Activated CD8-positive, alpha-beta memory T cell treated with anti-CD3 and anti-CD28 coated beads, Interleukin-2, amount 50 U/mL, for 1 hour (primary cell): ENCODE data around the gene DNAJC1.

ENCODE experiments used
- DNase-seq: peaks from one replicate; pipeline ENCODE4 v3.0.0-alpha.2; 2020; ENCODE audit errors: extremely low read depth

DNAJC1 gene

GRCh38 chr10:21961847-21962246, 41.7 kb downstream of the DNAJC1 start:
- DNase-seq, result no peak

- no peak for DNase-seq
These were observed 43.5 kb downstream of the DNAJC1 start for GRCh38 chr10:21959998-21960397.

DNA sequence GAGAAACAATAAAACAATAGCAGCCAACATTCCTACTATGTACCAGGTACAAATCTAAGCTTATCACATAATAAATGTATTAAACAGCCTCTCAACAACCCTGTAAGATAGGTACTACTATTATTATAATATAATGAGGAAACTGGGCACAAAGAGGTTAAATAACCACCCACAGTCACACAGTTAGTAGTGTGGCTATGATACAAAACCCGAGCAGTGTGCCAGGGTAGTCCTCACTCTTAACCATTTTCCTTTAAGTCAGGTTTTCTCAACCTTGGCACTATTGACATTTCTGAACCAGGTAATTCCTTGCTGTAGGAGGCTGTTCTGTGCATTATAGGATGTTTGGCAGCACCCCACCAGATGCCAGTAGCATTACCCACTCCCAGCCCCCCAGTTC, 48.8 kb downstream of the DNAJC1 start:
- no peak for DNase-seq

DNA sequence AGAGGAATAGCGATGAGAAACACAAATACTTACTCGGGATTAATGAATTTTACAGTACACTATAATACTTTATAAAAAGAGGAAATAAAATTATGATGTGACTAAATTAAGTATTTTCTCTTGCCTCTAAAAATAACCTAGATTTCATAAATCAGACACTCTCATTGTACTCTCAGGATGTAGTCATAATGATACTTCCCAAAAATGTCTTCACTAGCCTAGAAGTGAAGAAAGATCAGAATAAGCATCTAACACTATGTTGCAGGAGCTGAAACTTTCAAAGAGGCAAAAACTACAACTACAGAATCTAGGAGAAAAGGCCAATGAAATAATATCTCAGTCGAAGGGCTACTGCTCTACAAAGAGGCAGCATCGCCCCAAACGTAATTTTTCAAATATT, 49.4 kb downstream of the DNAJC1 start:
- DNase-seq, result no peak

GRCh38 chr10:21953585-21954057, 49.9 kb downstream of the DNAJC1 start:
- no peak for DNase-seq

- DNase-seq, result no peak
These were observed 53.0 kb downstream of the DNAJC1 start for GRCh38 chr10:21950566-21950965.

GRCh38 chr10:21946946-21947345, 56.6 kb downstream of the DNAJC1 start:
- DNase-seq, result no peak

DNA sequence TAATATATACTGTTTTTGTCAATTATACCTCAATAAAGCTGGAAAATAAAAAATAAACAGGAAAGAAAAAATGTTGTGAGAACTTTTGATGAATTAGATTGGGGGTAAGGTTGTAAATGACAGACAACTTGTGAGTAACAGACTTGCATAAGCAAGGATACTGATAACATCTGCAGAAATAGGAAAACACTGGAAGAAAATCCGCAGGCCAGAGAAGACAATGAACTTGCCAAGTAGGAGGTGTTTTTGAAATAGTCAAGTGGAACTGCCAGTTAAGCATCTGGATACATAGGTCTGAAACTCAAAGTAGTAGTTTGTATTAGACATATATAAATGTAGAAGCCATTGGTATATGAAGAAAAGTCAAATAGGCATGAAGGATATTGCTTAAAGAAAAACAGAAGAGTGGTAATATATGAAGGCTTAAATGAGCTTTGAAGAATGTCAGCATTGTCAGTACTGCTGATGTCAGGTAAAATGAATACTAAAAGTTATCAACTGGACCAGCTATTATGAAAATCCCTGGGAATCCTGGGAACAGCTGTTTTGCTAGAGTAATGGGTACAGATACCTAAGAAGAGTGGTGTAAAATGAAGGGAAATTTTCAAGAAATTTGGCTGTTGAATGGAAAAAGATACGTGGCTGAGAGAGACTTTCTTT, 58.7 kb downstream of the DNAJC1 start:
- DNase-seq, result no peak

DNA sequence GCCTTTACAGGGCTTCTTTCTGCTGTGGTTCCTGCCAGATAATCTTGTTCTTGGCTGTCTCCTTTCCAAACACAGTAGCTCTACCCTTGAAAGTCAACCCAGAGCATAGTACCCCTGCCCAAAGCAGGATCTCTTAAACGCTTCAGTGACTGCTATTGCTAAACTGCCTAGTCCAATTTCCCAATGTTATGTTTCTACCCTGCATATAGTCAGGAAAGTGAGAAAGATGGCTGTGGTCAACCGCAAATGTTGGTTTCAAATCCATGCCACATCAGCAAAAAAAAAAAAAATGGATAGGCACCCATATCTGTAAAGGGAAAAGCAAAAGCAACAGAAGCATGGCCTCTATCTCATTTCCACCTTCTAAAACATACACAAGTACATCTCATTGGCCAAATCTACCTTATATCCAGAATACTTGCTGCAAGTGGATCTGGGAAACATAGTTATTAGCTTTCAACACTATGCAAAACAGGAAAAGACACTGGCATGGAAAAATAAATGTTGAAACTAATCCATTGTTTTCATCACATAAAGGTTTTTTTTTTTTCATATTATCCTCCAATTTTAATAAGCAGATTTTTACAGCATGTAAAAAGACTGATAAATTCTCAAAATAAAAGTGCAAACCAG, 59.8 kb downstream of the DNAJC1 start:
- no peak for DNase-seq

- DNase-seq, result no peak
These were observed 68.0 kb downstream of the DNAJC1 start for GRCh38 chr10:21935439-21936023.

DNA sequence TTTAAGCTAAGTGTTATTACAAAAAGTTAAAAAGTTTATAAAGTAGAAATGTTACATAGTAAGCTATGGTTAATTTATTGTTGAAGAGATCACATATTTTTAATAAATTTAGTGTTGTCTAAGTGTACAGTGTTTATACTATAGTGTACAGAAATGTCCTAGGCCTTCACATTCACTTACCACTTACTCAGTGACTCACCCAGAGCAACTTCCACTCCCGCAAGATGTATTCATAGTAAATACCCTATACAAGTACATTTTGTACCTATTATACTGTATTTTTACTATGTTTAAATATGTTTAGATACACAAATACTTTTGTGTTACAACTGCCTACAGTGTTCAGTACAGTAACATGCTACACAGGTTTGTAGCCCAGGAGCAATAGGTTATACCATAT, 69.2 kb downstream of the DNAJC1 start:
- no peak for DNase-seq

DNA sequence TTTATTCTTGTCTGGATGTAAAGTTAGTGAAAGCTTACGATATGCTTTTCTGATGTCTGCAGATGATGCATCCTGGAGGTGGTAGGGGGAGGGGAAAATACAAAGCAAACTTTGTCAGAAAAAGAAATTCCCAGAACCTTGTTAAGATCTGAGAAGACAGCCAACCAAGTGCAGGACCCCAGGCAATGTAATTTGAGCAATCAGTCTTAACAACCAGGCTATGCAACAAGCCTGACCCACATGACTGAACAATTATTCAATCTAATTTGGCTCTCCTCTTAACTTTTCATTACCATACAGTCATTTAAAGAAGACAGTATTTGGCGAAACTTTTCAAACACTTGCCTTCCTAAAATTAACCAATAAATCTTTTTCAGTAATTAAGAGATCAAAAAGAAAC, 74.5 kb downstream of the DNAJC1 start:
- DNase-seq, result no peak

DNA sequence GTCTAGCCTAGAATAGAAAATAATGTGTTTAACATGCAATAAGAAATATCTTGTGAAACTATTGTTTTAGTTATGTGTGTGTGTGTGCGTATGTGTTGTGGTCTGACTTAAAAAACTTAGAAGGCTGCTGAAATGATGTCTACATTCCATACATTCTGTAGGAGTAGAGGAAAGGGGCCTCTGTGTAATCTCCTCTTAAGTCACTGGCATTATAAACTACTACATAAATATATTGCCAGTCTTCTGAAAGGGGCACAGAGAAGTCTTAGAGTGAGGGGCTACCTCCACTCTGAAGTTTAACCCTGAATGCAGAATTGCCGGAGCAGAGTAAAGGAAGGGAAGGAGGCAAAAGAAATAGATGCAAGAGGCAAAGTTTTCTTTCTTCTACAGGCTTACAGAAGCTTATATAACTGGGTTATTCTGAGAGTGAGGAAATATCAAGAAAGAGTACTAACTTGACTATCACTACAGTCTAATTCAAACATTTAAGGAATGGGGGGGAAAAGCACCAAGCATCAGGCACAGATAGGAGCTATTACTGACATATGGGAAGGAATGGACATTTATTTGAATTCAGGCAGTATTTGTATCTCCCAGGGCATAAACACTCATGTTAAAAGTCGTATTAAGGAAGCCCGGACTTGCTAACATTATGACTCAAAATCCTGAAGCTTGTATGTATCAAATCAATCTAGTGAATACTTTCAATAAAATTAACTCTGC, 75.7 kb downstream of the DNAJC1 start:
- DNase-seq, result no peak

DNA sequence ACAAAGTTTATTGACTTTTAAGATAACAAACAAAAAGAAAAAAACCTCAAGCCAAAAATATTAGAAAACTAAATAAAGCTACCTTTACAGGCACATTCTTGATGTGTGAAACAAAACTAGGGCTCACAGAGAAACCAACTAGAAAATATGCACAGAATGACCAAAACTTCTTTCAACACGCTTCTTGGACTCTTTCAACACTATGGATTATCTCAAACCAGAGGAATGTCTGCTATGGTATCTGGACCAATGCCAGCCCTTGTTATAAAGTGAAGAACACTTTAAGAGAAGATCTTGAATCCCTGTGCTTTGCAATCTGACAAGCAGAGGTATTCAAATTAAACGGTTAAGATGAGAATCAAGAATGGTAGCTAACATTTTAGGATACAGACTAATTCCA, 76.6 kb downstream of the DNAJC1 start:
- DNase-seq, result no peak

DNA sequence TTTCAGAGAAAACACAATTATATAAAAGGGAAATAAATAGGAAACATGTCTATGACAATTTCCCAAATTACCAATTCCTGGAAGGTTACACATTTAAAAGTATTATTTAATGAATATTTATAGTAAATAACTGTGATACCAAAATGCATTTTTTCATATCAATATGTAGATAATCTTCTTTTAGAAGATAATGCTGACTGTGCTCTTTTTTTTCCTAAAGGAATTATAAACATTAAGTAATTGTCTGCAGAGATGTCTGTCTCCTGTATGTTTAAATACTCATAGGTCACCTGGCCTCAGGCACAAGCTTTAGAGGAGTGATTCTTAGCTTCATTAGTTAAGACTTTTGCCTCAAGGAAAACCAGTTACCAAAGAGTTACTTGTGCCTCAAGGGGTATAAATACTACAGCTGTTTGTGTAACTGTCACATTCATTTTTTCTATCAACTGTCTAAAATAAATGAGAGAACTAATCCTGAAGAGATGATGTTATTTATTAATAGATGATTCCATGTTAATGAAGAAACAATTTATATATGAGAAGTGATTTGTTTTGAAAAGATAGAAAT, 77.1 kb downstream of the DNAJC1 start:
- no peak for DNase-seq

DNA sequence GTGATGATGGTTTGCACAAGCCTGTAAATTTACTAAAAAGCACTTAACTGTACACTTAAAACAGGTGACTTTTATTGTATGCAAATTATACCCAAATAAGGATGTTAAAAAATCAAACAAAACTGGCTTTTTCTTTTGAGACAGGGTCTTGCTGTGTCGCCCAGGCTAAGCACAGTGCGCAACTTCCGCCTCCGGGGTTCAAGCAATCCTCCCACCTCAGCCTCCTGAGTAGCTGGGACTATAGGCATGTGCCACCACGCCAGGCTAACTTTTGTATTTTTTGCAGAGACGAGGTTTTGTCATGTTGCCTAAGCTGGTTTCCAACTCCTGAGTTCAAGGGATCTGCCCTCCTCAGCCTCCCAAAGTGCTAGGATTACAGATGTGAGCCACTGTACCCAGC, 77.7 kb downstream of the DNAJC1 start:
- no peak for DNase-seq

GRCh38 chr10:21924511-21924910, 79.0 kb downstream of the DNAJC1 start:
- no peak for DNase-seq

DNA sequence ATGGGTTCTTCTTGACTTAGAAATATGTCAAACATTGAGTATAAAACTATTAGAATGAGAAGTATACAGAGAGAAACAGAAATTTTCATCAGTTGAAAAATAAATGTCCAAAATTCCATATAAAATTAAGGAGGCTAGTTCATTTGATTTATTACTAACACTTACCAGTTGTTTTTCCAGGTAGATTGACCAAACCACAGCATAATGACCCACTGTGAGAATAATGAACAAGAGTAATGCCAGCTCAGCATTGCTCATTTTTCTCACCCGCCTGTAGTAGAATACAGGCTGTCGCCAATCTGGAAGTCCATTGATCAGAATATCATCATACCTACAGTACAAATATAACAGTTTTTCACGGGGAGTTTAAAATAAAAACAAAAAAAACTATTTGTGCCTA, 82.9 kb downstream of the DNAJC1 start:
- no peak for DNase-seq

GRCh38 chr10:21919906-21920305, 83.6 kb downstream of the DNAJC1 start:
- no peak for DNase-seq

- no peak for DNase-seq
These were observed 84.4 kb downstream of the DNAJC1 start for GRCh38 chr10:21919117-21919516.

DNA sequence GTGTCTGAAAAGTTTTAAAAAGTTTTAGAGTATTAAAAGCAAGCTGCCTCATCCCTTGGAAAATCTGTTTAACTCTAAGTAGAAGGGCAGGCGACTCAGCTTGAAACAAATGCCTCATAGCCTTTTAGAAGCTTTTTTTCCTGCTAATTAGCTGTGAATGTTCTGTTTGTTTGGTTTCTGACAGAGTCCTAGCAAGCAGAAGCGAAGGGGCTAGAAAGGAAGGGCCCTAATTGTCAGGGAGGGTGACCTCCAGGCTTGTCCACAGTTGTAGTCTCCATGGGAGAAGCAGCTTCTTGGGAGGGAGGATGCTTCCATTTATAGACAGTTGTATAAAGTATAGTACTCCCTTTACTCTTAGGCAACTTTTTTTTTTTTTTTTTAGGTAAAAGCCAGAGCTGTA, 90.9 kb downstream of the DNAJC1 start:
- DNase-seq, result no peak

GRCh38 chr10:21910798-21911197, 92.7 kb downstream of the DNAJC1 start:
- no peak for DNase-seq
